WTC11 (cell line): Measurements from ENCODE around the gene PPP1R15B. TPM values are rescaled to one million over a fixed set of nuclear protein-coding genes. Genes with fewer than 3 reads are reported as not detected.

Experiments
- ATAC-seq: fragments of 200-7000 bp; cut with Tn5 transposase; 2 replicates; pipeline ENCODE4 v1.10.0; 2021; ENCODE audit warnings: mild to moderate bottlenecking, moderate library complexity
- CTCF ChIA-PET: fragments of 300-600 bp; sonication (Branson Sonifier 250); formaldehyde crosslinking; loops from one replicate; lab custom pipeline; 2021; ENCODE audit warnings: antibody characterized with exemption; lab: Charles Lee
- POLR2A ChIA-PET: fragments of 350-600 bp; sonication (Branson Sonifier 250); formaldehyde crosslinking; loops from one replicate; lab custom pipeline; 2021; ENCODE audit warnings: antibody characterized with exemption; lab: Charles Lee
- DNase-seq: peaks from one replicate; pipeline ENCODE4 v3.0.0; 2021; ENCODE audit warnings: low spot score
- H3K27ac Mint-ChIP-seq: 2 replicates; pipeline ENCODE4 v1.8.0; 2021; ENCODE audit warnings: mixed read lengths
- H3K27me3 Mint-ChIP-seq: 2 replicates; pipeline ENCODE4 v1.8.0; 2021; ENCODE audit warnings: low read depth, mild to moderate bottlenecking, moderate library complexity, mixed read lengths
- H3K36me3 Mint-ChIP-seq: 2 replicates; pipeline ENCODE4 v1.8.0; 2021; ENCODE audit warnings: mixed read lengths
- H3K4me1 Mint-ChIP-seq: 2 replicates; pipeline ENCODE4 v1.8.0; 2022; ENCODE audit warnings: mixed read lengths
- H3K4me3 Mint-ChIP-seq: 2 replicates; pipeline ENCODE4 v1.8.0; 2021; ENCODE audit warnings: mild to moderate bottlenecking, moderate library complexity, mixed read lengths
- H3K9me3 Mint-ChIP-seq: 2 replicates; pipeline ENCODE4 v1.8.0; 2021; ENCODE audit warnings: mixed read lengths
- CBFB ChIP-seq: sonication (generic); formaldehyde crosslinking; IDR thresholded peaks from 2 replicates; pipeline ENCODE4 v1.8.1; 2022; ENCODE audit warnings: mild to moderate bottlenecking, low read depth, missing genetic modification reagents
- CREM ChIP-seq: sonication (generic); formaldehyde crosslinking; IDR thresholded peaks from 2 replicates; pipeline ENCODE4 v1.8.1; 2022; ENCODE audit warnings: mild to moderate bottlenecking, missing genetic modification reagents, moderate library complexity
- ELF4 ChIP-seq: sonication (generic); formaldehyde crosslinking; IDR thresholded peaks from 2 replicates; pipeline ENCODE4 v1.8.1; 2022; ENCODE audit warnings: low read depth, mild to moderate bottlenecking, moderate library complexity, missing genetic modification reagents
- ESRRA ChIP-seq: sonication (generic); formaldehyde crosslinking; IDR thresholded peaks from 2 replicates; pipeline ENCODE4 v1.8.1; 2022; ENCODE audit warnings: mild to moderate bottlenecking, missing genetic modification reagents, borderline replicate concordance
- ETV6 ChIP-seq: sonication (generic); formaldehyde crosslinking; IDR thresholded peaks from 2 replicates; pipeline ENCODE4 v1.8.1; 2022; ENCODE audit warnings: mild to moderate bottlenecking, missing genetic modification reagents
- FOXP1 ChIP-seq: sonication (generic); formaldehyde crosslinking; IDR thresholded peaks from 2 replicates; pipeline ENCODE4 v1.8.0; 2022; ENCODE audit warnings: missing genetic modification reagents, mild to moderate bottlenecking, moderate library complexity, borderline replicate concordance
- GABPB1 ChIP-seq: sonication (generic); formaldehyde crosslinking; IDR thresholded peaks from 2 replicates; pipeline ENCODE4 v1.8.1; 2023; ENCODE audit warnings: mild to moderate bottlenecking, missing genetic modification reagents
- GRHL2 ChIP-seq: fragments of 250-450 bp; sonication (Bioruptor Pico); IDR thresholded peaks from 2 replicates; pipeline ENCODE4 v1.8.0; 2022; ENCODE audit warnings: mild to moderate bottlenecking, moderate library complexity; ENCODE audit not compliant: insufficient replicate concordance, severe bottlenecking
- HMGA2 ChIP-seq: fragments of 250-450 bp; sonication (Bioruptor Pico); IDR thresholded peaks from 2 replicates; pipeline ENCODE4 v1.4.0; 2021; ENCODE audit warnings: mild to moderate bottlenecking, moderate library complexity
- MYBL2 ChIP-seq: sonication (generic); formaldehyde crosslinking; IDR thresholded peaks from 2 replicates; pipeline ENCODE4 v1.8.1; 2023; ENCODE audit warnings: mild to moderate bottlenecking, moderate library complexity, missing genetic modification reagents
- NR3C1 ChIP-seq: sonication (generic); formaldehyde crosslinking; conservative IDR thresholded peaks from 2 replicates; pipeline ENCODE4 v1.8.1; 2023; ENCODE audit warnings: low read depth, mild to moderate bottlenecking, missing genetic modification reagents
- TCF7 ChIP-seq: sonication (generic); formaldehyde crosslinking; IDR thresholded peaks from 2 replicates; pipeline ENCODE4 v1.8.0; 2022; ENCODE audit warnings: mild to moderate bottlenecking, low read depth, missing genetic modification reagents, moderate library complexity
- TEAD1 ChIP-seq: sonication (generic); formaldehyde crosslinking; IDR thresholded peaks from 2 replicates; pipeline ENCODE4 v1.8.0; 2022; ENCODE audit warnings: mild to moderate bottlenecking, missing genetic modification reagents
- TEAD4 ChIP-seq: sonication (generic); formaldehyde crosslinking; IDR thresholded peaks from 2 replicates; pipeline ENCODE4 v1.8.0; 2022; ENCODE audit warnings: mild to moderate bottlenecking, missing genetic modification reagents
- TP53 ChIP-seq: sonication (generic); formaldehyde crosslinking; IDR thresholded peaks from 2 replicates; pipeline ENCODE4 v1.8.1; 2023; ENCODE audit warnings: mild to moderate bottlenecking, missing genetic modification reagents
- ZNF138 ChIP-seq: sonication (generic); formaldehyde crosslinking; conservative IDR thresholded peaks from 2 replicates; pipeline ENCODE4 v1.8.1; 2022; ENCODE audit warnings: mild to moderate bottlenecking, moderate library complexity, missing genetic modification reagents
- ZNF263 ChIP-seq: sonication (generic); formaldehyde crosslinking; IDR thresholded peaks from 2 replicates; pipeline ENCODE4 v1.8.1; 2022; ENCODE audit warnings: low read depth, mild to moderate bottlenecking, moderate library complexity, missing genetic modification reagents
- total RNA-seq: library from RNA; stranded (reverse); gene quantifications from 3 replicates; pipeline ENCODE4 v1.2.3, GENCODE V29; 2021
- TF ChIP-seq, protein P1 (sequence below): sonication (generic); formaldehyde crosslinking; IDR thresholded peaks from 2 replicates; pipeline ENCODE4 v1.8.0; 2022; ENCODE audit warnings: mild to moderate bottlenecking, missing genetic modification reagents
- TF ChIP-seq, protein P2 (sequence below): sonication (generic); formaldehyde crosslinking; conservative IDR thresholded peaks from 2 replicates; pipeline ENCODE4 v1.8.1; 2023; ENCODE audit warnings: mild to moderate bottlenecking, low read depth, missing genetic modification reagents, moderate library complexity
- TF ChIP-seq, protein P3 (sequence below): sonication (generic); formaldehyde crosslinking; IDR thresholded peaks from 2 replicates; pipeline ENCODE4 v1.8.0; 2022; ENCODE audit warnings: mild to moderate bottlenecking, missing genetic modification reagents
- TF ChIP-seq, protein P4 (sequence below): sonication (generic); formaldehyde crosslinking; IDR thresholded peaks from 2 replicates; pipeline ENCODE4 v1.8.1; 2023; ENCODE audit warnings: mild to moderate bottlenecking, missing genetic modification reagents, moderate library complexity
- TF ChIP-seq, protein P5 (sequence below): sonication (generic); formaldehyde crosslinking; IDR thresholded peaks from 2 replicates; pipeline ENCODE4 v1.8.0; 2022; ENCODE audit warnings: mild to moderate bottlenecking, missing genetic modification reagents
- TF ChIP-seq, protein P6 (sequence below): sonication (generic); formaldehyde crosslinking; IDR thresholded peaks from 2 replicates; pipeline ENCODE4 v1.8.1; 2023; ENCODE audit warnings: mild to moderate bottlenecking, moderate library complexity, missing genetic modification reagents

The PPP1R15B gene
- total RNA-seq, 1 experiment from 2014 or later, result 47.7 TPM

DNA sequence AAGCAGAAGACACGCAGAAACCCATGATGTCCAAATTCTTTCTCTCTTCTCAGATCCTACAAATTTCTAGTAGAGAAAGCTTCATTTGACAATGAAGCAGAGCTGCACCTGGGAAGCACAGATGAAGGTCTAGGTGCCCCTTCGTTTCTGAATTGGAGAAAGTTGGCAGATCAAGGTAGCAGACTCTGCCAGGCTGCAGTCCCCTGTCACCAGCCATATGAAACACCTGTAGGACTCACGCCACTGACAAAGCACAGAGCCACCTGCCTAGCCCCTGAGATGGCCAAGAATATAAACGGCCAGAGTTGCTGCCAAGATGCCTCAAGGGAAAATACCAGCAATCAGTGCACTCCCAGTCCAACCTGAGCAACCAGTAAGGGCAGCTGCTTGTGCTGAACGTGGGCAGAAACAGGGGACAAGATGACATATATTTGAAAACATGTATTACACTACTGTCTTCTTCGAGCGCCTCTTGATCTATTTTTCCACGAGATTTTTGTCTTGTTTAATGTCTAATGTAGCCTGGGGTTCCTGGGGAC, 31.3 kb downstream of the PPP1R15B start (continued):
- TF ChIP-seq TP53 (CRISPR knock-in tag) (no peak), HMGA2 (CRISPR knock-in tag) (no peak), CREM (CRISPR knock-in tag) (no peak), TEAD1 (no peak), TEAD4 (CRISPR knock-in tag) (no peak)
- TF ChIP-seq, protein P1, sequence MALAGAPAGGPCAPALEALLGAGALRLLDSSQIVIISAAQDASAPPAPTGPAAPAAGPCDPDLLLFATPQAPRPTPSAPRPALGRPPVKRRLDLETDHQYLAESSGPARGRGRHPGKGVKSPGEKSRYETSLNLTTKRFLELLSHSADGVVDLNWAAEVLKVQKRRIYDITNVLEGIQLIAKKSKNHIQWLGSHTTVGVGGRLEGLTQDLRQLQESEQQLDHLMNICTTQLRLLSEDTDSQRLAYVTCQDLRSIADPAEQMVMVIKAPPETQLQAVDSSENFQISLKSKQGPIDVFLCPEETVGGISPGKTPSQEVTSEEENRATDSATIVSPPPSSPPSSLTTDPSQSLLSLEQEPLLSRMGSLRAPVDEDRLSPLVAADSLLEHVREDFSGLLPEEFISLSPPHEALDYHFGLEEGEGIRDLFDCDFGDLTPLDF (CRISPR knock-in tag), result no peak

DNA sequence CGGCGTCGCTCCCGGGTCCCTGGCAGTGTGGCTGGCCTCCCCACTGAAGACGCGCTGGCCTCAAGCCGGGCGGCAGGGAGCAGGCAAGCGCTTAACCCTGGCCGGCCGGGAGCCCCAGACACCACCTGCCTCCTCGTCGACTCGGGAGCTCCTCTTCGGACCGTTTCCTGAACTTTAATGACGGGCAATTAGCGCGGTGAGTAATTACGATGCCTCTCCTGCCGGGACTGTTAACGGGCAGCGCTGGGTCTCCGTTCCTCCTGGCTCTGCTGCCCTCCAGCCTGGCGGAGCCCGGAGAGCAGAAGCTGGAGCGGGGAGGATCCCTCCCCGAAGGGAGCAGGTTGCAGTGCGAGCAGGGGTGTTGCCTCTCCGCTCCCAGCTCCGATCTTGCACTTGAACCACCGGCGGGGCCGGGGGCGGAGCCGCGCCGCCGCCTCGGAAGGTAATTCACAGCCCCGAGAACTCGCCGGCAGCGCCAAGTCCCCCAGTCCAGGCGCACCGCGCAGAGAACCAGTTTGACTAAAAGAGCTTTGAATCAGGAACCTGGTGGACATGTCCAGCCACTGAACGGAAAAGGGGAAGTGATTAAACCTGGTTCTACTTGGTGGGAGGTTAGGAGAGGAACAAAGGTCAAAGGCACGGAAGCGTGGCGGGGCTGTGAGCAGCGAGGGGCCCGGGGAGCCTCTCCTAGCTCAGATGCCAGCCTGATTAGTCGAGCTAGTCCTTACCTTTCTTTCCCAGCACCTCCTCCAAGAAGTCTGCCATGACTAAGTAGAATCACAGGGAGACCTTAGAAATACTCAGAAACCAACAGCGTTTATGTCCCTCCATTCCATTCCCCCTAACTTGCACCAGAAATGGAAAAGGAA, 33.6 kb downstream of the PPP1R15B start:
- peaks cover 9% of the 10 kb centered on the region for H3K4me1 Mint-ChIP-seq
- peak overlapping the region; percentile 82; the same call in 1 of the 2 replicates for H3K27ac Mint-ChIP-seq
- ChIA-PET CTCF (interaction anchor here (0.7 to 7.3 kb wide), 24 partner anchors 9 to 429 kb away, joined by 3 to 105 read pairs (median 6); partner anchors contain the start of genes GOLT1A, PIK3C2B and PLEKHA6), POLR2A (interaction anchor here (0.9 to 1.9 kb wide), 2 partner anchors 20 to 138 kb away, joined by 3 to 8 read pairs; partner anchors contain the start of gene MDM4)
- peaks cover 36% of the 10 kb centered on the region for H3K27me3 Mint-ChIP-seq
- peak overlapping the region; percentile 85 for H3K4me3 Mint-ChIP-seq
- ATAC-seq (peak; percentile 85), DNase-seq (peak; percentile 72)
- H3K36me3 Mint-ChIP-seq, result no peaks in the 10 kb centered on the region
- H3K9me3 Mint-ChIP-seq, result no peaks in the 10 kb centered on the region
- TF ChIP-seq ESRRA (0 out of 2 replicates have a peak, but pooled peaks have one; percentile 61), ELF4 (CRISPR knock-in tag) (no peak), ZNF263 (CRISPR knock-in tag) (0 out of 2 replicates have a peak, but pooled peaks have one; percentile 27), ZNF138 (0 out of 2 replicates have a peak, but pooled peaks have one; percentile 36), GABPB1 (CRISPR knock-in tag) (no peak), ETV6 (0 out of 2 replicates have a peak, but pooled peaks have one; percentile 18), MYBL2 (CRISPR knock-in tag) (0 out of 2 replicates have a peak, but pooled peaks have one; percentile 27), TCF7 (no peak), CBFB (CRISPR knock-in tag) (no peak), GRHL2 (no peak), NR3C1 (no peak), TP53 (CRISPR knock-in tag) (no peak), FOXP1 (no peak)
- TF ChIP-seq, protein P2, sequence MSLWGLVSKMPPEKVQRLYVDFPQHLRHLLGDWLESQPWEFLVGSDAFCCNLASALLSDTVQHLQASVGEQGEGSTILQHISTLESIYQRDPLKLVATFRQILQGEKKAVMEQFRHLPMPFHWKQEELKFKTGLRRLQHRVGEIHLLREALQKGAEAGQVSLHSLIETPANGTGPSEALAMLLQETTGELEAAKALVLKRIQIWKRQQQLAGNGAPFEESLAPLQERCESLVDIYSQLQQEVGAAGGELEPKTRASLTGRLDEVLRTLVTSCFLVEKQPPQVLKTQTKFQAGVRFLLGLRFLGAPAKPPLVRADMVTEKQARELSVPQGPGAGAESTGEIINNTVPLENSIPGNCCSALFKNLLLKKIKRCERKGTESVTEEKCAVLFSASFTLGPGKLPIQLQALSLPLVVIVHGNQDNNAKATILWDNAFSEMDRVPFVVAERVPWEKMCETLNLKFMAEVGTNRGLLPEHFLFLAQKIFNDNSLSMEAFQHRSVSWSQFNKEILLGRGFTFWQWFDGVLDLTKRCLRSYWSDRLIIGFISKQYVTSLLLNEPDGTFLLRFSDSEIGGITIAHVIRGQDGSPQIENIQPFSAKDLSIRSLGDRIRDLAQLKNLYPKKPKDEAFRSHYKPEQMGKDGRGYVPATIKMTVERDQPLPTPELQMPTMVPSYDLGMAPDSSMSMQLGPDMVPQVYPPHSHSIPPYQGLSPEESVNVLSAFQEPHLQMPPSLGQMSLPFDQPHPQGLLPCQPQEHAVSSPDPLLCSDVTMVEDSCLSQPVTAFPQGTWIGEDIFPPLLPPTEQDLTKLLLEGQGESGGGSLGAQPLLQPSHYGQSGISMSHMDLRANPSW, result no peak
- TF ChIP-seq, protein P3, sequence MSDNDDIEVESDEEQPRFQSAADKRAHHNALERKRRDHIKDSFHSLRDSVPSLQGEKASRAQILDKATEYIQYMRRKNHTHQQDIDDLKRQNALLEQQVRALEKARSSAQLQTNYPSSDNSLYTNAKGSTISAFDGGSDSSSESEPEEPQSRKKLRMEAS (CRISPR knock-in tag), result peak; percentile 54
- TF ChIP-seq, protein P4, sequence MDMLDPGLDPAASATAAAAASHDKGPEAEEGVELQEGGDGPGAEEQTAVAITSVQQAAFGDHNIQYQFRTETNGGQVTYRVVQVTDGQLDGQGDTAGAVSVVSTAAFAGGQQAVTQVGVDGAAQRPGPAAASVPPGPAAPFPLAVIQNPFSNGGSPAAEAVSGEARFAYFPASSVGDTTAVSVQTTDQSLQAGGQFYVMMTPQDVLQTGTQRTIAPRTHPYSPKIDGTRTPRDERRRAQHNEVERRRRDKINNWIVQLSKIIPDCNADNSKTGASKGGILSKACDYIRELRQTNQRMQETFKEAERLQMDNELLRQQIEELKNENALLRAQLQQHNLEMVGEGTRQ (CRISPR knock-in tag), result no peak
- TF ChIP-seq, protein P5, sequence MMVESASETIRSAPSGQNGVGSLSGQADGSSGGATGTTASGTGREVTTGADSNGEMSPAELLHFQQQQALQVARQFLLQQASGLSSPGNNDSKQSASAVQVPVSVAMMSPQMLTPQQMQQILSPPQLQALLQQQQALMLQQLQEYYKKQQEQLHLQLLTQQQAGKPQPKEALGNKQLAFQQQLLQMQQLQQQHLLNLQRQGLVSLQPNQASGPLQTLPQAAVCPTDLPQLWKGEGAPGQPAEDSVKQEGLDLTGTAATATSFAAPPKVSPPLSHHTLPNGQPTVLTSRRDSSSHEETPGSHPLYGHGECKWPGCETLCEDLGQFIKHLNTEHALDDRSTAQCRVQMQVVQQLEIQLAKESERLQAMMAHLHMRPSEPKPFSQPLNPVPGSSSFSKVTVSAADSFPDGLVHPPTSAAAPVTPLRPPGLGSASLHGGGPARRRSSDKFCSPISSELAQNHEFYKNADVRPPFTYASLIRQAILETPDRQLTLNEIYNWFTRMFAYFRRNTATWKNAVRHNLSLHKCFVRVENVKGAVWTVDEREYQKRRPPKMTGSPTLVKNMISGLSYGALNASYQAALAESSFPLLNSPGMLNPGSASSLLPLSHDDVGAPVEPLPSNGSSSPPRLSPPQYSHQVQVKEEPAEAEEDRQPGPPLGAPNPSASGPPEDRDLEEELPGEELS (CRISPR knock-in tag), result peak; percentile 39; the same call in 1 of the 2 replicates
- TF ChIP-seq, protein P6, sequence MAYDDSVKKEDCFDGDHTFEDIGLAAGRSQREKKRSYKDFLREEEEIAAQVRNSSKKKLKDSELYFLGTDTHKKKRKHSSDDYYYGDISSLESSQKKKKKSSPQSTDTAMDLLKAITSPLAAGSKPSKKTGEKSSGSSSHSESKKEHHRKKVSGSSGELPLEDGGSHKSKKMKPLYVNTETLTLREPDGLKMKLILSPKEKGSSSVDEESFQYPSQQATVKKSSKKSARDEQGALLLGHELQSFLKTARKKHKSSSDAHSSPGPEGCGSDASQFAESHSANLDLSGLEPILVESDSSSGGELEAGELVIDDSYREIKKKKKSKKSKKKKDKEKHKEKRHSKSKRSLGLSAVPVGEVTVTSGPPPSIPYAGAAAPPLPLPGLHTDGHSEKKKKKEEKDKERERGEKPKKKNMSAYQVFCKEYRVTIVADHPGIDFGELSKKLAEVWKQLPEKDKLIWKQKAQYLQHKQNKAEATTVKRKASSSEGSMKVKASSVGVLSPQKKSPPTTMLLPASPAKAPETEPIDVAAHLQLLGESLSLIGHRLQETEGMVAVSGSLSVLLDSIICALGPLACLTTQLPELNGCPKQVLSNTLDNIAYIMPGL (CRISPR knock-in tag), result 0 out of 2 replicates have a peak, but pooled peaks have one; percentile 54
